ENCODE data around the gene ENPEP.
"Not testable (repeated sequence)": the region's sequence is repeated elsewhere in the genome, so short reads cannot be mapped to it uniquely, and the experiment has no call there.

Gene ENPEP

GRCh38 chr4:110475881-110476818 is at the start of gene ENPEP:
TSS of gene ENPEP (plus strand) at chr4:110476155. CDS start at chr4:110476415, 260 bp downstream.
- Histone ChIP-seq H3K9ac (ENCODE audit: low read length) (no peak within 1 kb of the TSS), H3K27me3 (ENCODE audit: control insufficient read depth, insufficient read depth, low read length) (no peaks in the 10 kb centered on the region), H3K4me3 (ENCODE audit: low read depth, low read length) (no peak within 1 kb of the TSS), H3K36me3 (ENCODE audit: control insufficient read depth, insufficient read depth, low read length) (no peaks in the 10 kb centered on the region), H3K9me3 (ENCODE audit: control insufficient read depth, insufficient read depth, low read depth, low read length) (no peaks in the 10 kb centered on the region), H3K4me1 (ENCODE audit: control insufficient read depth, insufficient read depth, low read length) (peaks cover 40% of the 10 kb centered on the region), H3K27ac (ENCODE audit: low read depth, low read length) (no peak within 1 kb of the TSS)

GRCh38 chr4:110431805-110432204 is 44.1 kb upstream of the ENPEP start:
- H3K27me3 ChIP-seq (ENCODE audit: control insufficient read depth, insufficient read depth, low read length); H3K4me3 ChIP-seq (ENCODE audit: low read depth, low read length); H3K9ac ChIP-seq (ENCODE audit: low read length); H3K36me3 ChIP-seq (ENCODE audit: control insufficient read depth, insufficient read depth, low read length); H3K27ac ChIP-seq (ENCODE audit: low read depth, low read length); H3K4me1 ChIP-seq (ENCODE audit: control insufficient read depth, insufficient read depth, low read length): not testable (repeated sequence)
- peaks cover 18% of the 10 kb centered on the region for H3K9me3 ChIP-seq (ENCODE audit: control insufficient read depth, insufficient read depth, low read depth, low read length)

GRCh38 chr4:110437292-110437691 is 38.7 kb upstream of the ENPEP start:
- H3K27me3 ChIP-seq (ENCODE audit: control insufficient read depth, insufficient read depth, low read length); H3K9me3 ChIP-seq (ENCODE audit: control insufficient read depth, insufficient read depth, low read depth, low read length); H3K9ac ChIP-seq (ENCODE audit: low read length); H3K27ac ChIP-seq (ENCODE audit: low read depth, low read length); H3K4me3 ChIP-seq (ENCODE audit: low read depth, low read length); H3K36me3 ChIP-seq (ENCODE audit: control insufficient read depth, insufficient read depth, low read length); H3K4me1 ChIP-seq (ENCODE audit: control insufficient read depth, insufficient read depth, low read length): not testable (repeated sequence)

GRCh38 chr4:110439209-110439608 is 36.7 kb upstream of the ENPEP start:
- H3K27me3 ChIP-seq (ENCODE audit: control insufficient read depth, insufficient read depth, low read length); H3K4me1 ChIP-seq (ENCODE audit: control insufficient read depth, insufficient read depth, low read length); H3K9me3 ChIP-seq (ENCODE audit: control insufficient read depth, insufficient read depth, low read depth, low read length); H3K9ac ChIP-seq (ENCODE audit: low read length); H3K36me3 ChIP-seq (ENCODE audit: control insufficient read depth, insufficient read depth, low read length); H3K27ac ChIP-seq (ENCODE audit: low read depth, low read length); H3K4me3 ChIP-seq (ENCODE audit: low read depth, low read length): not testable (repeated sequence)

GRCh38 chr4:110442309-110442708 is 33.6 kb upstream of the ENPEP start:
- Histone ChIP-seq H3K4me3 (ENCODE audit: low read depth, low read length) (no peak overlapping the region), H3K27ac (ENCODE audit: low read depth, low read length) (no peak overlapping the region), H3K4me1 (ENCODE audit: control insufficient read depth, insufficient read depth, low read length) (no peaks in the 10 kb centered on the region), H3K9me3 (ENCODE audit: control insufficient read depth, insufficient read depth, low read depth, low read length) (no peaks in the 10 kb centered on the region), H3K9ac (ENCODE audit: low read length) (no peak overlapping the region), H3K27me3 (ENCODE audit: control insufficient read depth, insufficient read depth, low read length) (no peaks in the 10 kb centered on the region), H3K36me3 (ENCODE audit: control insufficient read depth, insufficient read depth, low read length) (no peaks in the 10 kb centered on the region)

- H3K4me3 ChIP-seq (ENCODE audit: low read depth, low read length): no peak overlapping the region
- no peaks in the 10 kb centered on the region for H3K4me1 ChIP-seq (ENCODE audit: control insufficient read depth, insufficient read depth, low read length)
- no peaks in the 10 kb centered on the region for H3K27me3 ChIP-seq (ENCODE audit: control insufficient read depth, insufficient read depth, low read length)
- no peaks in the 10 kb centered on the region for H3K9me3 ChIP-seq (ENCODE audit: control insufficient read depth, insufficient read depth, low read depth, low read length)
- no peak overlapping the region for H3K9ac ChIP-seq (ENCODE audit: low read length)
- H3K36me3 ChIP-seq (ENCODE audit: control insufficient read depth, insufficient read depth, low read length): no peaks in the 10 kb centered on the region
- H3K27ac ChIP-seq (ENCODE audit: low read depth, low read length): no peak overlapping the region
Observed at GRCh38 chr4:110442788-110443187, 33.2 kb upstream of the ENPEP start.

- H3K27ac ChIP-seq (ENCODE audit: low read depth, low read length): no peak overlapping the region
- H3K36me3 ChIP-seq (ENCODE audit: control insufficient read depth, insufficient read depth, low read length): no peaks in the 10 kb centered on the region
- H3K4me1 ChIP-seq (ENCODE audit: control insufficient read depth, insufficient read depth, low read length): no peaks in the 10 kb centered on the region
- H3K4me3 ChIP-seq (ENCODE audit: low read depth, low read length): no peak overlapping the region
- H3K9me3 ChIP-seq (ENCODE audit: control insufficient read depth, insufficient read depth, low read depth, low read length): no peaks in the 10 kb centered on the region
- H3K9ac ChIP-seq (ENCODE audit: low read length): no peak overlapping the region
- H3K27me3 ChIP-seq (ENCODE audit: control insufficient read depth, insufficient read depth, low read length): no peaks in the 10 kb centered on the region
Observed at GRCh38 chr4:110449947-110450346, 26.0 kb upstream of the ENPEP start.

GRCh38 chr4:110452546-110452945 is 23.4 kb upstream of the ENPEP start:
- Histone ChIP-seq H3K27me3 (ENCODE audit: control insufficient read depth, insufficient read depth, low read length) (no peaks in the 10 kb centered on the region), H3K9ac (ENCODE audit: low read length) (no peak overlapping the region), H3K27ac (ENCODE audit: low read depth, low read length) (no peak overlapping the region), H3K4me3 (ENCODE audit: low read depth, low read length) (no peak overlapping the region), H3K36me3 (ENCODE audit: control insufficient read depth, insufficient read depth, low read length) (no peaks in the 10 kb centered on the region), H3K9me3 (ENCODE audit: control insufficient read depth, insufficient read depth, low read depth, low read length) (no peaks in the 10 kb centered on the region), H3K4me1 (ENCODE audit: control insufficient read depth, insufficient read depth, low read length) (no peaks in the 10 kb centered on the region)

- H3K4me1 ChIP-seq (ENCODE audit: control insufficient read depth, insufficient read depth, low read length): no peaks in the 10 kb centered on the region
- H3K27me3 ChIP-seq (ENCODE audit: control insufficient read depth, insufficient read depth, low read length): no peaks in the 10 kb centered on the region
- no peak overlapping the region for H3K27ac ChIP-seq (ENCODE audit: low read depth, low read length)
- no peak overlapping the region for H3K9ac ChIP-seq (ENCODE audit: low read length)
- H3K36me3 ChIP-seq (ENCODE audit: control insufficient read depth, insufficient read depth, low read length): no peaks in the 10 kb centered on the region
- no peaks in the 10 kb centered on the region for H3K9me3 ChIP-seq (ENCODE audit: control insufficient read depth, insufficient read depth, low read depth, low read length)
- no peak overlapping the region for H3K4me3 ChIP-seq (ENCODE audit: low read depth, low read length)
Observed at GRCh38 chr4:110454441-110454840, 21.5 kb upstream of the ENPEP start.

GRCh38 chr4:110458494-110459266 is 17.3 kb upstream of the ENPEP start:
- Histone ChIP-seq H3K4me1 (ENCODE audit: control insufficient read depth, insufficient read depth, low read length) (no peaks in the 10 kb centered on the region), H3K9ac (ENCODE audit: low read length) (no peak overlapping the region), H3K4me3 (ENCODE audit: low read depth, low read length) (no peak overlapping the region), H3K27me3 (ENCODE audit: control insufficient read depth, insufficient read depth, low read length) (no peaks in the 10 kb centered on the region), H3K9me3 (ENCODE audit: control insufficient read depth, insufficient read depth, low read depth, low read length) (no peaks in the 10 kb centered on the region), H3K27ac (ENCODE audit: low read depth, low read length) (no peak overlapping the region), H3K36me3 (ENCODE audit: control insufficient read depth, insufficient read depth, low read length) (no peaks in the 10 kb centered on the region)

- Histone ChIP-seq H3K4me1 (ENCODE audit: control insufficient read depth, insufficient read depth, low read length) (no peaks in the 10 kb centered on the region), H3K9ac (ENCODE audit: low read length) (no peak overlapping the region), H3K27me3 (ENCODE audit: control insufficient read depth, insufficient read depth, low read length) (no peaks in the 10 kb centered on the region), H3K27ac (ENCODE audit: low read depth, low read length) (no peak overlapping the region), H3K4me3 (ENCODE audit: low read depth, low read length) (no peak overlapping the region), H3K9me3 (ENCODE audit: control insufficient read depth, insufficient read depth, low read depth, low read length) (no peaks in the 10 kb centered on the region), H3K36me3 (ENCODE audit: control insufficient read depth, insufficient read depth, low read length) (no peaks in the 10 kb centered on the region)
Observed at GRCh38 chr4:110460074-110460746, 15.7 kb upstream of the ENPEP start.
